ENCODE measurements around the gene DENND5B.

The DENND5B gene

DNA sequence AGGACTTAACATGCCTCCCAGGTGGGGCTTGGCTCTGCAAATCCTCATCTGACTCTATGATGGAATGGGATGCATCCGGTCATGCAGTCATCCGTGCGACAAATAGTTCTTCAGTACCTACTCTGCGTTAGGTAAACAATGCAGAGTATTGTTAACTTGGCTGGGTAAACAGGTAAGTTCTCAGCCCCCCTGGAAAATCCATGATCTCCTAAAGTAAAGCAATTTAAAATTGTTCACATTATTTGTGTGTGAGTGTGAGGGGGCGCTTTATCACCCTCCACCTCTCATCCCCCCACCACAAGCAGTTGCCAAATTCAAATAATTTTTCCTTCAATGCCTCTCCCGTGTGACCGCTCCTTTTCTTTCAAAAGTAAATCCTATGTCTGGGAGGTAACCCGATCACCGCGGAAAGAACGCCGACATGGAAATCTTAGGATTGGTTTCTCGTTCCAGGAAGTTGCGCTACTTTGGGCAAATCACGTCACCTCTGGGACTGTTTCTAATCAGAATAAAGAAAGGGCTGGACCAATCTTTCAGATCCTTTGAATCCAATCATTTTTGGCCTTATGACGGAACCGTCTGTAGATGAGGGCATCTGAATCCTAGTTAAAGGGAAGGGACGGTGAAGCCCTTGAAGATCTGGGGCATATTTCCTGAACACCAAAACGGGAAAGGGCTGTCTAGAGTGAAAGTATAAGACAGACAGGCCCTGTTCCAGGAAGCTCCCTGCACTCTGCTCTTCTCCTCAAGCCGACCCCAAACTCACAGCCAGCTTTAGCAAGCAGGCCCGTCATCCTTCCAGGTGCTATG is 221.0 kb downstream of the DENND5B start:
- TF ChIP-seq EZH2phosphoT487 (IDR thresholded peaks at IDR 0.05; ENCODE audit: low read depth) = no peak
- TF ChIP-seq, protein P1, sequence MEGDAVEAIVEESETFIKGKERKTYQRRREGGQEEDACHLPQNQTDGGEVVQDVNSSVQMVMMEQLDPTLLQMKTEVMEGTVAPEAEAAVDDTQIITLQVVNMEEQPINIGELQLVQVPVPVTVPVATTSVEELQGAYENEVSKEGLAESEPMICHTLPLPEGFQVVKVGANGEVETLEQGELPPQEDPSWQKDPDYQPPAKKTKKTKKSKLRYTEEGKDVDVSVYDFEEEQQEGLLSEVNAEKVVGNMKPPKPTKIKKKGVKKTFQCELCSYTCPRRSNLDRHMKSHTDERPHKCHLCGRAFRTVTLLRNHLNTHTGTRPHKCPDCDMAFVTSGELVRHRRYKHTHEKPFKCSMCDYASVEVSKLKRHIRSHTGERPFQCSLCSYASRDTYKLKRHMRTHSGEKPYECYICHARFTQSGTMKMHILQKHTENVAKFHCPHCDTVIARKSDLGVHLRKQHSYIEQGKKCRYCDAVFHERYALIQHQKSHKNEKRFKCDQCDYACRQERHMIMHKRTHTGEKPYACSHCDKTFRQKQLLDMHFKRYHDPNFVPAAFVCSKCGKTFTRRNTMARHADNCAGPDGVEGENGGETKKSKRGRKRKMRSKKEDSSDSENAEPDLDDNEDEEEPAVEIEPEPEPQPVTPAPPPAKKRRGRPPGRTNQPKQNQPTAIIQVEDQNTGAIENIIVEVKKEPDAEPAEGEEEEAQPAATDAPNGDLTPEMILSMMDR (IDR thresholded peaks at IDR 0.05; ENCODE audit: low read depth, low read length) = no peak
- Histone ChIP-seq H3K27ac (ENCODE audit: low read length) (no peak overlapping the region), H3K9ac (ENCODE audit: low read length) (no peak overlapping the region), H3K9me3 (ENCODE audit: insufficient read depth, low read length) (no peaks in the 10 kb centered on the region), H3K4me3 (ENCODE audit: low read length) (no peak overlapping the region), H3K36me3 (replicated peaks; ENCODE audit: low read depth, low read length) (no peaks in the 10 kb centered on the region), H3K79me2 (ENCODE audit: low read length) (no peaks in the 10 kb centered on the region), H3K27me3 (ENCODE audit: low read depth, low read length) (0 out of 2 replicates have a peak, but pooled peaks cover 5% of the 10 kb centered on the region), H3K4me1 (ENCODE audit: low read length) (no peaks in the 10 kb centered on the region), H3K4me2 (ENCODE audit: low read length) (no peak overlapping the region), H4K20me1 (ENCODE audit: insufficient read depth, low read length) (no peaks in the 10 kb centered on the region), H2AFZ (ENCODE audit: low read depth, low read length) (no peak overlapping the region)

DNA sequence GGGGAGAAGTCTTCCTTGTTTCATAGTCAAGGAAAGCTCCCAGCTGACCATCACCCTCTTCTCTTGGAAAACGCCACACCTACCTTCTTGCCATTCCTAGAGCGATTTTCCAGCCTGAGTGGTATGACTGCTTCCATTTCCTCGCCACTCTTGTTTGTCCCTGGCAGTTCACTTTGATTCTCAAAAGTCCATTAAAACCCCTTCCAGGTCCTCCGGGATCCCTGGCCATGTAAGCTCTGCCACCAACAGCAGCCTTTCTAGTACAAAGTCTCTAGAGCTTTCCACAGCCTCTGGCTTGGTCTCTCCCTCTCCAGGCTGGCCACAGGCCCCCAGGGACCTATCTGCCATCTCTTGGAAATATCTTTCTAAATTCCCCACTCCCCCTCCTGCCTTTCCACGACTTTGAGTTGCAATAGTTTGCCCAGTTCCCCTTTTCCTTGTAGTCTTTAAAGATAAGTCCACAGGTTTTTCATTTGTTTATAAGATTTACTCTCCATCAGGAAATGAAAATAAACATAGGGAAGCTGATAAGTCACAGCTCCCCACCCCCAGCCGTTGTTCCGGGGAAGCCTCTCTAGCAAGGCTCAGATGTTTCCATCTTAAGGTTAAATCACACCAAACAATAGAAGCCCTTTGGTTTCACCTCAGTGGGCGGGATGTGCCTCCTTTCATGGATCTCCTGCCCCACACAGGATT is 222.1 kb downstream of the DENND5B start:
- Histone ChIP-seq H3K9ac (ENCODE audit: low read length) (no peak overlapping the region), H3K79me2 (ENCODE audit: low read length) (no peaks in the 10 kb centered on the region), H3K9me3 (ENCODE audit: insufficient read depth, low read length) (no peaks in the 10 kb centered on the region), H3K4me2 (ENCODE audit: low read length) (no peak overlapping the region), H2AFZ (ENCODE audit: low read depth, low read length) (no peak overlapping the region), H3K27me3 (ENCODE audit: low read depth, low read length) (0 out of 2 replicates have a peak, but pooled peaks cover 5% of the 10 kb centered on the region), H3K27ac (ENCODE audit: low read length) (no peak overlapping the region), H4K20me1 (ENCODE audit: insufficient read depth, low read length) (no peaks in the 10 kb centered on the region), H3K4me3 (ENCODE audit: low read length) (no peak overlapping the region), H3K36me3 (replicated peaks; ENCODE audit: low read depth, low read length) (no peaks in the 10 kb centered on the region), H3K4me1 (ENCODE audit: low read length) (no peaks in the 10 kb centered on the region; the same call in 1 of the 2 replicates)
- TF ChIP-seq, protein P1 (IDR thresholded peaks at IDR 0.05; ENCODE audit: low read depth, low read length) = no peak
- TF ChIP-seq EZH2phosphoT487 (IDR thresholded peaks at IDR 0.05; ENCODE audit: low read depth) = no peak

DNA sequence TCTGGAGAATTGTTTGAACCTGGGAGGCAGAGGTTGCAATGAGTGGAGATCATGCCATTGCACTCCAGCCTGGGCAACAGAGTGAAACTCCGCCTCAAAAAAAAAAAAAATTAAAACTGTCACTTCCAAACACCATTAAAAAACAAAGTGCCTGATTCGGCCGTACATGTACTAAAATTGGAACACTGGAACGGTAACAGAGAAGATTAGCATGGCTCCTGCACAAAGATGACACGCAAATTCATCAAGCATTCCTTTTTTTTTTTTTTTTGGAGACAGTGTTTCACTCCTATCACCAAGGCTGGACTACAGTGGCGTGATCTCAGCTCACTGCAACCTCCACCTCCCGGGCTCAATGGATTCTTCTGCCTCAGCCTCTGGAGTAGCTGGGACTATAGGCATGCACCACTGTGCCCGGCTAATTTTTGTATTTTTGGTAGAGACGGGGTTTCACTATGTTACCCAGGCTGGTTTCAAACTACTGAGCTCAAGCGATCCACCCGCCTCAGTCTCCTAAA is 224.8 kb downstream of the DENND5B start:
- Histone ChIP-seq H4K20me1 (ENCODE audit: insufficient read depth, low read length) (no peaks in the 10 kb centered on the region), H3K36me3 (replicated peaks; ENCODE audit: low read depth, low read length) (no peaks in the 10 kb centered on the region), H3K79me2 (ENCODE audit: low read length) (no peaks in the 10 kb centered on the region), H3K9ac (ENCODE audit: low read length) (no peak overlapping the region), H3K9me3 (ENCODE audit: insufficient read depth, low read length) (no peaks in the 10 kb centered on the region), H3K27me3 (ENCODE audit: low read depth, low read length) (0 out of 2 replicates have a peak, but pooled peaks cover 5% of the 10 kb centered on the region), H3K27ac (ENCODE audit: low read length) (no peak overlapping the region), H2AFZ (ENCODE audit: low read depth, low read length) (no peak overlapping the region), H3K4me3 (ENCODE audit: low read length) (no peak overlapping the region), H3K4me1 (ENCODE audit: low read length) (peaks cover 17% of the 10 kb centered on the region), H3K4me2 (ENCODE audit: low read length) (no peak overlapping the region)
- no peak for TF ChIP-seq EZH2phosphoT487 (IDR thresholded peaks at IDR 0.05; ENCODE audit: low read depth)
- TF ChIP-seq, protein P1 (IDR thresholded peaks at IDR 0.05; ENCODE audit: low read depth, low read length) = no peak

DNA sequence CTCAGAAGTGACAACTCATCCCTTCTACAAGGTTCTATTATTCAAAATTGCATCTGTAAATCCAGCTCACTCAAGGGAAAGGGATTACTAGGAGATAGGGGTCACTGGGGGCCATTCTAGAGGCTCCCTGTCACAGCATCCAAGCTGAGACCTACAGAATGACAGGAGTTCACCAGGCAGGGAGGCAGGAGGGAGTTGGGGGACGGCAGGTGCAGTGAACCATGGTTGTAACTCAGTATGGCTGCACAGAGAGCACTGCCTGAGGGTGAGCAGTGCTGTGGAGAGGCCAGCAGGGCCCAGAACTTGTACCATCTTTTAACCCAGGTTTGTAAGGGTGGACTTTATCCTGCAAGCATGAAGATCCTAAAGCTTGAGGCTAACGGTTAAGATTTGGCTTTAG is 227.1 kb downstream of the DENND5B start:
- peaks cover 19% of the 10 kb centered on the region for H3K4me1 ChIP-seq (ENCODE audit: low read length)
- no peak overlapping the region for H3K9ac ChIP-seq (ENCODE audit: low read length)
- no peak overlapping the region for H3K4me2 ChIP-seq (ENCODE audit: low read length)
- TF ChIP-seq, protein P1 (IDR thresholded peaks at IDR 0.05; ENCODE audit: low read depth, low read length) = no peak
- no peak for TF ChIP-seq EZH2phosphoT487 (IDR thresholded peaks at IDR 0.05; ENCODE audit: low read depth)
- H3K36me3 ChIP-seq (replicated peaks; ENCODE audit: low read depth, low read length) = no peaks in the 10 kb centered on the region
- no peak overlapping the region for H3K27ac ChIP-seq (ENCODE audit: low read length)
- no peaks in the 10 kb centered on the region for H4K20me1 ChIP-seq (ENCODE audit: insufficient read depth, low read length)
- no peak overlapping the region for H3K4me3 ChIP-seq (ENCODE audit: low read length)
- no peak overlapping the region for H2AFZ ChIP-seq (ENCODE audit: low read depth, low read length)
- H3K27me3 ChIP-seq (ENCODE audit: low read depth, low read length) = 0 out of 2 replicates have a peak, but pooled peaks cover 4% of the 10 kb centered on the region
- no peaks in the 10 kb centered on the region for H3K79me2 ChIP-seq (ENCODE audit: low read length)
- H3K9me3 ChIP-seq (ENCODE audit: insufficient read depth, low read length) = no peaks in the 10 kb centered on the region
